Panc1 (cell line): ENCODE results near the gene SOX5. TPM values are rescaled to one million over a fixed set of nuclear protein-coding genes. Genes with fewer than 3 reads are reported as not detected.

Source experiments
- ATAC-seq: fragments of 200-7000 bp; cut with Tn5 transposase; 2 replicates; pipeline ENCODE4 v1.9.1; 2020; ENCODE audit warnings: mild to moderate bottlenecking, moderate library complexity
- BruUV-seq: library from RNA; stranded (reverse); fragments of 400-500 nt; replicated peaks from 2 replicates; lab custom pipeline; 2021; lab: Mats Ljungman, UMichigan
- CTCF ChIA-PET: fragments of 300-600 bp; sonication (Branson Sonifier 250); formaldehyde crosslinking; loops from one replicate; lab custom pipeline; 2022; ENCODE audit warnings: antibody characterized with exemption; lab: Charles Lee
- POLR2A ChIA-PET: fragments of 300-600 bp; sonication (Branson Sonifier 250); formaldehyde crosslinking; loops from one replicate; lab custom pipeline; 2022; ENCODE audit warnings: antibody characterized with exemption; lab: Charles Lee
- DNase-seq: peaks from one replicate; pipeline ENCODE4 v3.0.0-alpha.2; 2010; ENCODE audit warnings: low read depth, low spot score
- H3K27ac ChIP-seq: 2 replicates; pipeline ENCODE4 v1.5.1; 2011; ENCODE audit warnings: mild to moderate bottlenecking, low read length, inconsistent platforms
- H3K27me3 ChIP-seq: fragments of 200-500 bp; sonication (Bioruptor generic); 2 replicates; pipeline ENCODE4 v1.6.0; 2014; ENCODE audit warnings: low read length, inconsistent platforms; ENCODE audit not compliant: control insufficient read depth, insufficient read depth
- H3K36me3 ChIP-seq: fragments of 200-500 bp; sonication (Bioruptor generic); 2 replicates; pipeline ENCODE4 v1.5.1; 2014; ENCODE audit warnings: inconsistent platforms, mild to moderate bottlenecking, low read length, moderate library complexity; ENCODE audit not compliant: control insufficient read depth, insufficient read depth
- H3K4me1 ChIP-seq: 2 replicates; pipeline ENCODE4 v1.5.1; 2011; ENCODE audit warnings: inconsistent platforms, mild to moderate bottlenecking, low read length, moderate library complexity; ENCODE audit not compliant: control insufficient read depth, insufficient read depth
- H3K4me3 ChIP-seq, 2 experiments: 2 replicates each; pipeline ENCODE4 v1.5.1; 2011 to 2012; ENCODE audit warnings: low read depth in 2 of 2, low read length in 2 of 2, mild to moderate bottlenecking in 2 of 2, inconsistent platforms in 1 of 2, moderate library complexity in 1 of 2
- H3K9me3 ChIP-seq: fragments of 200-500 bp; sonication (Bioruptor generic); 2 replicates; pipeline ENCODE4 v1.5.1; 2014; ENCODE audit warnings: low read depth, mild to moderate bottlenecking, inconsistent platforms, low read length, moderate library complexity; ENCODE audit not compliant: control insufficient read depth, insufficient read depth
- POLR2AphosphoS5 ChIP-seq: IDR thresholded peaks from 2 replicates; pipeline ENCODE4 v1.6.1; 2012; ENCODE audit warnings: mild to moderate bottlenecking, low read depth, low read length, moderate library complexity
- REST ChIP-seq, 2 experiments: IDR thresholded peaks; 2 replicates each; pipeline ENCODE4 v1.6.1; 2011 to 2012; ENCODE audit warnings: low read depth in 2 of 2, control low read depth in 1 of 2, low read length in 1 of 2, mild to moderate bottlenecking in 1 of 2, moderate library complexity in 1 of 2; ENCODE audit not compliant: insufficient read depth in 1 of 2
- SIN3A ChIP-seq: IDR thresholded peaks from 2 replicates; pipeline ENCODE4 v1.6.1; 2012; ENCODE audit warnings: low read depth, mild to moderate bottlenecking, low read length, moderate library complexity, borderline replicate concordance; ENCODE audit not compliant: insufficient read depth
- TCF7L2 ChIP-seq: IDR thresholded peaks from 2 replicates; pipeline ENCODE4 v1.6.1; 2011; ENCODE audit warnings: mild to moderate bottlenecking, low read depth, low read length, inconsistent platforms
- in situ Hi-C: cut with HindIII; loops from 2 replicates; pipeline ENCODE4 v1.10.0; 2016; ENCODE audit warnings: low sequenced_read_pairs, low pct_unique_long_range_greater_than_20kb
- intact Hi-C: fragments of 100-400 bp; cut with micrococcal nuclease; formaldehyde crosslinking; loops from one replicate; pipeline ENCODE4 v1.10.0; 2022; ENCODE audit not compliant: unreplicated experiment
- total RNA-seq: library from RNA; stranded (reverse); gene quantifications from one replicate; pipeline ENCODE4 v1.2.1, GENCODE V29; 2021; ENCODE audit not compliant: unreplicated experiment
- TF ChIP-seq, protein P1 (sequence below): fragments of 450-650 bp; IDR thresholded peaks from 2 replicates; pipeline ENCODE4 v1.5.1; 2017; ENCODE audit warnings: mild to moderate bottlenecking

Gene SOX5
- total RNA-seq, 1 experiment from 2014 or later = 0.23 TPM

GRCh38 chr12:23596568-23596967 is 352.9 kb downstream of the SOX5 start:
- in situ Hi-C loops = no loop called here
- no TSS peak for BruUV-seq

GRCh38 chr12:23587833-23588559 is 361.5 kb downstream of the SOX5 start:
- TF ChIP-seq REST (IDR thresholded peaks at IDR 0.05; ENCODE audit: insufficient read depth in 1 of 2, low read depth in 2 of 2, low read length in 1 of 2) (no peak), SIN3A (no peak), TCF7L2 (no peak), POLR2AphosphoS5 (no peak)
- TF ChIP-seq, protein P1, sequence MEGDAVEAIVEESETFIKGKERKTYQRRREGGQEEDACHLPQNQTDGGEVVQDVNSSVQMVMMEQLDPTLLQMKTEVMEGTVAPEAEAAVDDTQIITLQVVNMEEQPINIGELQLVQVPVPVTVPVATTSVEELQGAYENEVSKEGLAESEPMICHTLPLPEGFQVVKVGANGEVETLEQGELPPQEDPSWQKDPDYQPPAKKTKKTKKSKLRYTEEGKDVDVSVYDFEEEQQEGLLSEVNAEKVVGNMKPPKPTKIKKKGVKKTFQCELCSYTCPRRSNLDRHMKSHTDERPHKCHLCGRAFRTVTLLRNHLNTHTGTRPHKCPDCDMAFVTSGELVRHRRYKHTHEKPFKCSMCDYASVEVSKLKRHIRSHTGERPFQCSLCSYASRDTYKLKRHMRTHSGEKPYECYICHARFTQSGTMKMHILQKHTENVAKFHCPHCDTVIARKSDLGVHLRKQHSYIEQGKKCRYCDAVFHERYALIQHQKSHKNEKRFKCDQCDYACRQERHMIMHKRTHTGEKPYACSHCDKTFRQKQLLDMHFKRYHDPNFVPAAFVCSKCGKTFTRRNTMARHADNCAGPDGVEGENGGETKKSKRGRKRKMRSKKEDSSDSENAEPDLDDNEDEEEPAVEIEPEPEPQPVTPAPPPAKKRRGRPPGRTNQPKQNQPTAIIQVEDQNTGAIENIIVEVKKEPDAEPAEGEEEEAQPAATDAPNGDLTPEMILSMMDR = no peak
- BruUV-seq = no TSS peak
- H3K4me3 ChIP-seq = no peak overlapping the region
- no peaks in the 10 kb centered on the region for H3K4me1 ChIP-seq
- intact Hi-C loops (no loop called here), in situ Hi-C loops (no loop called here)
- no peaks in the 10 kb centered on the region for H3K27me3 ChIP-seq
- H3K9me3 ChIP-seq = no peaks in the 10 kb centered on the region
- ATAC-seq (no peak), DNase-seq (no peak)
- CTCF ChIA-PET = no interaction called here
- no peak overlapping the region for H3K27ac ChIP-seq
- POLR2A ChIA-PET = no interaction called here
- no peaks in the 10 kb centered on the region for H3K36me3 ChIP-seq

More at GRCh38 chr12:23596568-23596967, 352.9 kb downstream of the SOX5 start:
- TF ChIP-seq POLR2AphosphoS5 (no peak), SIN3A (no peak), REST (IDR thresholded peaks at IDR 0.05; ENCODE audit: insufficient read depth in 1 of 2, low read depth in 2 of 2, low read length in 1 of 2) (no peak), TCF7L2 (no peak)
- TF ChIP-seq, protein P1 = no peak
- H3K9me3 ChIP-seq = no peaks in the 10 kb centered on the region
- H3K27me3 ChIP-seq = no peaks in the 10 kb centered on the region
- no peaks in the 10 kb centered on the region for H3K4me1 ChIP-seq
- no peaks in the 10 kb centered on the region for H3K36me3 ChIP-seq
- ATAC-seq = no peak
- DNase-seq = no peak
- H3K27ac ChIP-seq = no peak overlapping the region
- POLR2A ChIA-PET = no interaction called here
- CTCF ChIA-PET = no interaction called here
- intact Hi-C loops = no loop called here
- no peak overlapping the region for H3K4me3 ChIP-seq
